Activated T-helper 1 cell treated with anti-CD3 and anti-CD28 coated beads, Interleukin-12 subunit alpha, Interleukin-12 subunit beta, Interleukin-2, Interleukin-4 antibody, amounts not matched to agents 30 ng/mL and 10 ng/mL and 1 ng/mL, durations not matched to agents 14 hours and 24 hours and 36 hours (primary cell): ENCODE measurements around the gene RNF150. TPM values are rescaled to one million over a fixed set of nuclear protein-coding genes. Genes with fewer than 3 reads are reported as not detected.

ENCODE experiments used
- DNase-seq: peaks from one replicate; pipeline ENCODE4 v3.0.0; 2021; ENCODE audit warnings: low spot score
- H3K27ac Mint-ChIP-seq: one replicate; pipeline ENCODE4 v1.8.0; 2021; ENCODE audit warnings: mild to moderate bottlenecking, mixed read lengths
- H3K27me3 Mint-ChIP-seq: one replicate; pipeline ENCODE4 v1.8.0; 2022; ENCODE audit warnings: mild to moderate bottlenecking, moderate library complexity, mixed read lengths; ENCODE audit not compliant: insufficient read depth
- H3K36me3 Mint-ChIP-seq: one replicate; pipeline ENCODE4 v1.8.0; 2021; ENCODE audit warnings: low read depth, mixed read lengths
- H3K4me1 Mint-ChIP-seq: one replicate; pipeline ENCODE4 v1.8.0; 2021; ENCODE audit warnings: low read depth, mixed read lengths
- H3K4me3 Mint-ChIP-seq: one replicate; pipeline ENCODE4 v1.8.0; 2021; ENCODE audit warnings: mild to moderate bottlenecking, moderate library complexity, mixed read lengths
- H3K9me3 Mint-ChIP-seq: one replicate; pipeline ENCODE4 v1.8.0; 2021; ENCODE audit warnings: mixed read lengths
- intact Hi-C: fragments of 100-400 bp; cut with micrococcal nuclease; formaldehyde crosslinking; loops from one replicate; pipeline ENCODE4 v1.15.1; 2024
- total RNA-seq: library from RNA; stranded (reverse); gene quantifications from 2 replicates; pipeline ENCODE4 v1.2.3, GENCODE V29; 2022

RNF150 gene
- total RNA-seq, 1 donor from 2014 or later: not detected

GRCh38 chr4:140887467-140887866, 245.8 kb downstream of the RNF150 start:
- intact Hi-C loops: no loop called here
- Mint-ChIP-seq H3K36me3 (no peaks in the 10 kb centered on the region), H3K4me1 (no peaks in the 10 kb centered on the region), H3K4me3 (no peak overlapping the region), H3K27me3 (peaks cover 2% of the 10 kb centered on the region), H3K27ac (no peak overlapping the region), H3K9me3 (no peaks in the 10 kb centered on the region)
- no peak for DNase-seq

- Mint-ChIP-seq H3K9me3 (no peaks in the 10 kb centered on the region), H3K4me1 (no peaks in the 10 kb centered on the region), H3K27ac (no peak overlapping the region), H3K4me3 (no peak overlapping the region), H3K36me3 (no peaks in the 10 kb centered on the region), H3K27me3 (peaks cover 2% of the 10 kb centered on the region)
- DNase-seq: peak; percentile 5
- intact Hi-C loops: loop anchor here (1.0 kb wide), 1 partner anchor 23 kb away; no protein-coding TSS in a partner anchor
Measured at GRCh38 chr4:140884431-140885058, 248.7 kb downstream of the RNF150 start.

- peaks cover 4% of the 10 kb centered on the region for H3K9me3 Mint-ChIP-seq
- peaks cover under 1% of the 10 kb centered on the region for H3K27me3 Mint-ChIP-seq
- H3K4me3 Mint-ChIP-seq: no peak overlapping the region
- H3K36me3 Mint-ChIP-seq: no peaks in the 10 kb centered on the region
- DNase-seq: no peak
- intact Hi-C loops: no loop called here
- H3K27ac Mint-ChIP-seq: no peak overlapping the region
- H3K4me1 Mint-ChIP-seq: no peaks in the 10 kb centered on the region
Measured at GRCh38 chr4:140877781-140878180, 255.5 kb downstream of the RNF150 start.

GRCh38 chr4:140876615-140877364, 256.5 kb downstream of the RNF150 start:
- H3K9me3 Mint-ChIP-seq: peaks cover 4% of the 10 kb centered on the region
- no peak for DNase-seq
- no peaks in the 10 kb centered on the region for H3K36me3 Mint-ChIP-seq

GRCh38 chr4:140875746-140876452, 257.4 kb downstream of the RNF150 start:
- Mint-ChIP-seq H3K27ac (no peak overlapping the region), H3K4me1 (no peaks in the 10 kb centered on the region), H3K27me3 (peaks cover 2% of the 10 kb centered on the region), H3K36me3 (no peaks in the 10 kb centered on the region), H3K9me3 (peaks cover 4% of the 10 kb centered on the region), H3K4me3 (no peak overlapping the region)
- intact Hi-C loops: no loop called here
- no peak for DNase-seq

More at GRCh38 chr4:140876615-140877364, 256.5 kb downstream of the RNF150 start:
- Mint-ChIP-seq H3K27ac (no peak overlapping the region), H3K27me3 (peaks cover 2% of the 10 kb centered on the region), H3K4me3 (no peak overlapping the region), H3K4me1 (no peaks in the 10 kb centered on the region)
- intact Hi-C loops: no loop called here

GRCh38 chr4:140874056-140874455, 259.2 kb downstream of the RNF150 start:
- intact Hi-C loops: no loop called here
- peaks cover 3% of the 10 kb centered on the region for H3K9me3 Mint-ChIP-seq
- H3K27ac Mint-ChIP-seq: no peak overlapping the region
- H3K27me3 Mint-ChIP-seq: peaks cover 2% of the 10 kb centered on the region
- DNase-seq: no peak
- no peaks in the 10 kb centered on the region for H3K36me3 Mint-ChIP-seq
- no peaks in the 10 kb centered on the region for H3K4me1 Mint-ChIP-seq
- H3K4me3 Mint-ChIP-seq: no peak overlapping the region

- no peaks in the 10 kb centered on the region for H3K36me3 Mint-ChIP-seq
- intact Hi-C loops: no loop called here
- H3K27ac Mint-ChIP-seq: no peak overlapping the region
- H3K4me1 Mint-ChIP-seq: no peaks in the 10 kb centered on the region
- no peak for DNase-seq
- no peaks in the 10 kb centered on the region for H3K9me3 Mint-ChIP-seq
- H3K4me3 Mint-ChIP-seq: no peak overlapping the region
- H3K27me3 Mint-ChIP-seq: peaks cover 6% of the 10 kb centered on the region
Measured at GRCh38 chr4:140871368-140871767, 261.9 kb downstream of the RNF150 start.

- Mint-ChIP-seq H3K27me3 (peaks cover 8% of the 10 kb centered on the region), H3K4me1 (no peaks in the 10 kb centered on the region), H3K4me3 (no peak overlapping the region), H3K27ac (no peak overlapping the region), H3K9me3 (no peaks in the 10 kb centered on the region), H3K36me3 (no peaks in the 10 kb centered on the region)
- intact Hi-C loops: no loop called here
- no peak for DNase-seq
Measured at GRCh38 chr4:140870427-140870826, 262.8 kb downstream of the RNF150 start.

- intact Hi-C loops: no loop called here
- no peak overlapping the region for H3K4me3 Mint-ChIP-seq
- H3K9me3 Mint-ChIP-seq: no peaks in the 10 kb centered on the region
- no peak overlapping the region for H3K27ac Mint-ChIP-seq
- DNase-seq: no peak
- no peaks in the 10 kb centered on the region for H3K36me3 Mint-ChIP-seq
- H3K4me1 Mint-ChIP-seq: no peaks in the 10 kb centered on the region
- peaks cover 8% of the 10 kb centered on the region for H3K27me3 Mint-ChIP-seq
Measured at GRCh38 chr4:140869446-140869845, 263.8 kb downstream of the RNF150 start.

- intact Hi-C loops: no loop called here
- Mint-ChIP-seq H3K4me3 (no peak overlapping the region), H3K27ac (no peak overlapping the region)
Measured at GRCh38 chr4:140867356-140867755, 265.9 kb downstream of the RNF150 start.

GRCh38 chr4:140866492-140867005, 266.7 kb downstream of the RNF150 start:
- DNase-seq: no peak
- Mint-ChIP-seq H3K9me3 (no peaks in the 10 kb centered on the region), H3K4me1 (peaks cover 7% of the 10 kb centered on the region), H3K27me3 (peaks cover 8% of the 10 kb centered on the region), H3K27ac (no peak overlapping the region), H3K36me3 (no peaks in the 10 kb centered on the region), H3K4me3 (no peak overlapping the region)
- intact Hi-C loops: no loop called here

More at GRCh38 chr4:140867356-140867755, 265.9 kb downstream of the RNF150 start:
- peaks cover 7% of the 10 kb centered on the region for H3K4me1 Mint-ChIP-seq
- no peaks in the 10 kb centered on the region for H3K36me3 Mint-ChIP-seq
- H3K9me3 Mint-ChIP-seq: no peaks in the 10 kb centered on the region
- H3K27me3 Mint-ChIP-seq: peaks cover 8% of the 10 kb centered on the region
- DNase-seq: no peak

GRCh38 chr4:140865253-140866217, 267.7 kb downstream of the RNF150 start:
- intact Hi-C loops: no loop called here
- Mint-ChIP-seq H3K27ac (no peak overlapping the region), H3K4me3 (no peak overlapping the region), H3K36me3 (no peaks in the 10 kb centered on the region), H3K4me1 (peaks cover 7% of the 10 kb centered on the region), H3K27me3 (peaks cover 8% of the 10 kb centered on the region), H3K9me3 (no peaks in the 10 kb centered on the region)
- no peak for DNase-seq
